Activated T-helper 1 cell treated with Interleukin-2 at 50 U/mL for 16 hours (primary cell): ENCODE data around the gene SCAPER.

Source experiments
- DNase-seq: peaks from one replicate; pipeline ENCODE4 v3.0.0-alpha.2; 2020; ENCODE audit warnings: low read depth

SCAPER gene

GRCh38 chr15:76426941-76427340 lies 478.2 kb downstream of the SCAPER start:
- DNase-seq = no peak

GRCh38 chr15:76418352-76419140 lies 486.6 kb downstream of the SCAPER start:
- DNase-seq = no peak

GRCh38 chr15:76401285-76401684 lies 503.9 kb downstream of the SCAPER start:
- DNase-seq = no peak

GRCh38 chr15:76398317-76399104 lies 506.6 kb downstream of the SCAPER start:
- DNase-seq = no peak

GRCh38 chr15:76393614-76394013 lies 511.5 kb downstream of the SCAPER start:
- DNase-seq = no peak

- no peak for DNase-seq
Measured at GRCh38 chr15:76391847-76392246, 513.3 kb downstream of the SCAPER start.

GRCh38 chr15:76391309-76391708 lies 513.8 kb downstream of the SCAPER start:
- no peak for DNase-seq

GRCh38 chr15:76390571-76390970 lies 514.6 kb downstream of the SCAPER start:
- no peak for DNase-seq

- DNase-seq = no peak
Measured at GRCh38 chr15:76386926-76387325, 518.2 kb downstream of the SCAPER start.

- no peak for DNase-seq
Measured at GRCh38 chr15:76386178-76386577, 519.0 kb downstream of the SCAPER start.

- DNase-seq = no peak
Measured at GRCh38 chr15:76384409-76384808, 520.7 kb downstream of the SCAPER start.

GRCh38 chr15:76382987-76383728 lies 522.0 kb downstream of the SCAPER start:
- DNase-seq = no peak

GRCh38 chr15:76381366-76381765 lies 523.8 kb downstream of the SCAPER start:
- DNase-seq = no peak

- DNase-seq = no peak
Measured at GRCh38 chr15:76380249-76380648, 524.9 kb downstream of the SCAPER start.

- DNase-seq = no peak
Measured at GRCh38 chr15:76378691-76379090, 526.4 kb downstream of the SCAPER start.

- no peak for DNase-seq
Measured at GRCh38 chr15:76377751-76378150, 527.4 kb downstream of the SCAPER start.

GRCh38 chr15:76377217-76377616 lies 527.9 kb downstream of the SCAPER start:
- DNase-seq = no peak

GRCh38 chr15:76376816-76377215 lies 528.3 kb downstream of the SCAPER start:
- no peak for DNase-seq

- no peak for DNase-seq
Measured at GRCh38 chr15:76376029-76376428, 529.1 kb downstream of the SCAPER start.

GRCh38 chr15:76368122-76368621 lies 537.0 kb downstream of the SCAPER start:
- DNase-seq = no peak

GRCh38 chr15:76366714-76367113 lies 538.4 kb downstream of the SCAPER start:
- no peak for DNase-seq

GRCh38 chr15:76363251-76363650 lies 541.9 kb downstream of the SCAPER start:
- no peak for DNase-seq
